B cell (primary cell): ENCODE measurements around the gene PWWP2B. TPM values are rescaled to one million over a fixed set of nuclear protein-coding genes. Genes with fewer than 3 reads are reported as not detected.

ENCODE experiments used
- ATAC-seq: fragments of 200-7000 bp; cut with Tn5 transposase; one replicate; pipeline ENCODE4 v1.10.0; 2021; ENCODE audit warnings: low read depth, mild to moderate bottlenecking, moderate number of reproducible peaks, moderate library complexity
- CTCF ChIA-PET: fragments of 350-600 bp; sonication (Branson Sonifier 250); formaldehyde crosslinking; loops from one replicate; lab custom pipeline; 2021; ENCODE audit warnings: antibody characterized with exemption, inconsistent platforms; lab: Charles Lee
- POLR2A ChIA-PET: fragments of 350-600 bp; sonication (Branson Sonifier 250); formaldehyde crosslinking; loops from one replicate; lab custom pipeline; 2021; ENCODE audit warnings: antibody characterized with exemption; lab: Charles Lee
- DNase-seq: peaks from one replicate; pipeline ENCODE4 v3.0.0; 2013
- H2AFZ ChIP-seq: 2 replicates; pipeline ENCODE4 v1.6.1; 2012; ENCODE audit warnings: mild to moderate bottlenecking, low read depth, low read length; ENCODE audit not compliant: insufficient read depth, poor library complexity, severe bottlenecking
- H3K27ac ChIP-seq, 2 donors: 1 replicate in 1 of 2; 2 replicates in 1 of 2; pipeline ENCODE4 v1.5.1; 2012 to 2013; ENCODE audit warnings: low read length in 2 of 2, mild to moderate bottlenecking in 2 of 2, moderate library complexity in 1 of 2
- H3K27me3 ChIP-seq, 4 experiments: fragments of 200-600 bp in 1 of 4; sonication (generic) in 1 of 4; replicated peaks in 1 of 4; 1 replicate in 2 of 4; 2 replicates in 2 of 4; pipeline versions ENCODE4 v1.6.1 to v1.7.0; 2013 to 2016; ENCODE audit warnings: low read length in 3 of 4, mild to moderate bottlenecking in 2 of 4, mixed read lengths in 1 of 4, moderate library complexity in 1 of 4; ENCODE audit not compliant: insufficient read depth in 4 of 4, control insufficient read depth in 3 of 4; ENCODE audit errors: control extremely low read depth in 1 of 4
- H3K36me3 ChIP-seq, 2 experiments: replicated peaks in 1 of 2; 1 replicate in 1 of 2; 2 replicates in 1 of 2; pipeline versions ENCODE4 v1.6.1 to v1.7.1; 2013; ENCODE audit warnings: low read length in 1 of 2; ENCODE audit not compliant: insufficient read depth in 2 of 2, control insufficient read depth in 1 of 2; ENCODE audit errors: control extremely low read depth in 1 of 2, extremely low read depth in 1 of 2
- H3K4me1 ChIP-seq, 2 donors: fragments of 200-600 bp in 1 of 2; sonication (generic) in 1 of 2; 1 replicate in 1 of 2; 2 replicates in 1 of 2; pipeline versions ENCODE4 v1.5.1 to v1.6.1; 2013 to 2017; ENCODE audit warnings: low read length in 2 of 2; ENCODE audit not compliant: control insufficient read depth in 2 of 2, insufficient read depth in 2 of 2
- H3K4me2 ChIP-seq: replicated peaks from 2 replicates; pipeline ENCODE3; 2012; ENCODE audit warnings: mild to moderate bottlenecking, low read depth, low read length; ENCODE audit not compliant: poor library complexity, severe bottlenecking
- H3K4me3 ChIP-seq, 5 experiments: fragments of 200-600 bp in 1 of 5; sonication (generic) in 1 of 5; 1 replicate in 3 of 5; 2 replicates in 2 of 5; pipeline versions ENCODE4 v1.5.1 to v1.7.0; 2011 to 2016; ENCODE audit warnings: low read length in 4 of 5, mild to moderate bottlenecking in 4 of 5, low read depth in 2 of 5, control low read depth in 1 of 5, moderate library complexity in 1 of 5; ENCODE audit not compliant: insufficient read depth in 1 of 5; ENCODE audit errors: control extremely low read depth in 1 of 5, extremely low read depth in 1 of 5
- H3K79me2 ChIP-seq: fragments of 200-600 bp; sonication (generic); one replicate; pipeline ENCODE4 v1.6.0; 2016; ENCODE audit warnings: low read length; ENCODE audit not compliant: control insufficient read depth, insufficient read depth
- H3K9ac ChIP-seq: fragments of 200-600 bp; sonication (generic); 2 replicates; pipeline ENCODE4 v1.6.1; 2017; ENCODE audit warnings: mild to moderate bottlenecking, low read length, moderate library complexity
- H3K9me3 ChIP-seq, 3 donors: one replicate each; pipeline versions ENCODE4 v1.6.1 to v1.7.1; 2013; ENCODE audit warnings: low read length in 2 of 3; ENCODE audit not compliant: control insufficient read depth in 2 of 3, insufficient read depth in 1 of 3; ENCODE audit errors: control extremely low read depth in 1 of 3
- H4K20me1 ChIP-seq: 2 replicates; pipeline ENCODE4 v1.6.0; 2012; ENCODE audit warnings: mild to moderate bottlenecking, low read length; ENCODE audit not compliant: insufficient read depth, control insufficient read depth, poor library complexity, severe bottlenecking
- H3K27ac Mint-ChIP-seq: one replicate; pipeline ENCODE4 v1.8.0; 2021; ENCODE audit warnings: mixed read lengths
- H3K27me3 Mint-ChIP-seq: one replicate; pipeline ENCODE4 v1.8.0; 2021; ENCODE audit warnings: mixed read lengths
- H3K4me1 Mint-ChIP-seq: one replicate; pipeline ENCODE4 v1.8.0; 2021; ENCODE audit warnings: mixed read lengths
- H3K4me3 Mint-ChIP-seq: one replicate; pipeline ENCODE4 v1.8.0; 2021; ENCODE audit warnings: mixed read lengths
- H3K9me3 Mint-ChIP-seq: one replicate; pipeline ENCODE4 v1.8.0; 2022; ENCODE audit warnings: mixed read lengths; ENCODE audit not compliant: insufficient read depth
- EZH2 ChIP-seq: IDR thresholded peaks from 2 replicates; pipeline ENCODE4 v1.6.1; 2012; ENCODE audit warnings: borderline replicate concordance, low read depth, mild to moderate bottlenecking, moderate library complexity, low read length; ENCODE audit not compliant: insufficient read depth, poor library complexity, severe bottlenecking
- WGBS: methylation state at CpG from one replicate; pipeline ENCODE4 v1.1.5; 2013; ENCODE audit warnings: missing lambda C conversion rate; ENCODE audit not compliant: insufficient coverage; 5-methylcytosine and 5-hydroxymethylcytosine counted together
- intact Hi-C: fragments of 100-400 bp; cut with micrococcal nuclease; formaldehyde crosslinking; loops from one replicate; pipeline ENCODE4 v1.10.0; 2022
- polyA plus RNA-seq: library from polyadenylated mRNA; depleted of rRNA; stranded (reverse); fragments of >200 nt; gene quantifications from 2 replicates; pipeline ENCODE4 v1.2.3, GENCODE V29; 2012
- total RNA-seq, 2 donors: library from RNA; stranded (reverse); fragments of 120-200 nt in 1 of 2; gene quantifications; 1 replicate in 1 of 2; 2 replicates in 1 of 2; pipeline versions ENCODE4 v1.2.3 to v1.2.4, GENCODE V29; 2013 to 2022
- TF ChIP-seq, protein P1 (sequence below): fragments of 200-600 bp; IDR thresholded peaks from one replicate; pipeline ENCODE4 v1.8.0; 2022; ENCODE audit warnings: antibody characterized with exemption, mild to moderate bottlenecking

Gene PWWP2B
- total and polyA plus RNA-seq, 2 donors (not counting 1 experiment from before 2014, with no cell fraction given): 13.6 to 34.4 TPM

DNA sequence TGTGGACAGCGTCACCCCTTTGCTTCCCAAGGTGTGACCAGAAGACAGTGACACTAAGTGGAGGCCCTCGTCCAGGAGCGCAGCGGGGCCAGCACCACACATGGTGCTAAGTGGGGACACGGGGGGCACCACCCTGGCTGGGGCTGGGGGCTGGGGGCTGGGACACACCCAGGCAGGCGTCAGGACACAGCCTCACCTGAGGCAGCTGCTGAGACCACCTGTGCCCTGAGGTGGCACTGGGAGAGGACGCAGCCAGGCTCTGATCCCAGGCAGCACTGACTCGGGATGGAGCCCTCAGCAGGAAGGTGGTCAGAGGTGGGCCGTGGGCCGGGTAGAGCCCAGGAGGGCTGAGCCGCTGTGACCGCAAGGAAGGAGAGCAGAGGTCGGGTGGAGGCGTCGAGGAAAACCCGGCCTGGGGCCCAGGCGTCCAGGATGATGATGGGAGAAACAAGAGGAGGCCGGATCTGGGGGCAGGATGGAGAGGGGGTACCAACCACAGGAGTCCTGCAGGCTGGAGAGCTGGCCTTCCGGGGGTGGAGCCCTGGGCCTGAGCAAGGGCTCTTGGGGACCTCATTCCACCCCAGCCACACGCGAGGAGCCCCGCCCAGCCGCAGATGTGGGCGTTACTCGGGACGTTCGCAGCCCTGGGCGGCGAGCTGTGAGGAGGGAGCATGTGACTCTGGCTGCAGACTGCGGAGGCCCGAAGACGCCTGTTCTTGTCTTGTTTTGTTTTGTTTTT, 42.5 kb upstream of the PWWP2B start:
- H3K4me1 Mint-ChIP-seq: peaks cover 5% of the 10 kb centered on the region
- H3K27ac ChIP-seq: no peak overlapping the region
- H3K79me2 ChIP-seq: no peaks in the 10 kb centered on the region
- no peak for ATAC-seq
- CTCF ChIA-PET: interaction anchor here (0.8 to 2.4 kb wide), 4 partner anchors 14 to 213 kb away, joined by 3 to 7 read pairs (median 4); no protein-coding TSS in a partner anchor
- no peak overlapping the region for H3K4me2 ChIP-seq
- intact Hi-C loops: no loop called here
- POLR2A ChIA-PET: no interaction called here
- H3K4me1 ChIP-seq: peaks cover 0 to 7% of the 10 kb centered on the region in 2 donors
- H2AFZ ChIP-seq: no peak overlapping the region
- no peak overlapping the region for H3K9ac ChIP-seq
- no peaks in the 10 kb centered on the region for H3K27me3 ChIP-seq
- TF ChIP-seq, protein P1, sequence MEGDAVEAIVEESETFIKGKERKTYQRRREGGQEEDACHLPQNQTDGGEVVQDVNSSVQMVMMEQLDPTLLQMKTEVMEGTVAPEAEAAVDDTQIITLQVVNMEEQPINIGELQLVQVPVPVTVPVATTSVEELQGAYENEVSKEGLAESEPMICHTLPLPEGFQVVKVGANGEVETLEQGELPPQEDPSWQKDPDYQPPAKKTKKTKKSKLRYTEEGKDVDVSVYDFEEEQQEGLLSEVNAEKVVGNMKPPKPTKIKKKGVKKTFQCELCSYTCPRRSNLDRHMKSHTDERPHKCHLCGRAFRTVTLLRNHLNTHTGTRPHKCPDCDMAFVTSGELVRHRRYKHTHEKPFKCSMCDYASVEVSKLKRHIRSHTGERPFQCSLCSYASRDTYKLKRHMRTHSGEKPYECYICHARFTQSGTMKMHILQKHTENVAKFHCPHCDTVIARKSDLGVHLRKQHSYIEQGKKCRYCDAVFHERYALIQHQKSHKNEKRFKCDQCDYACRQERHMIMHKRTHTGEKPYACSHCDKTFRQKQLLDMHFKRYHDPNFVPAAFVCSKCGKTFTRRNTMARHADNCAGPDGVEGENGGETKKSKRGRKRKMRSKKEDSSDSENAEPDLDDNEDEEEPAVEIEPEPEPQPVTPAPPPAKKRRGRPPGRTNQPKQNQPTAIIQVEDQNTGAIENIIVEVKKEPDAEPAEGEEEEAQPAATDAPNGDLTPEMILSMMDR: no peak
- no peak for TF ChIP-seq EZH2
- no peak for DNase-seq
- H3K4me3 ChIP-seq: no peak overlapping the region
- H3K4me3 Mint-ChIP-seq: no peak overlapping the region
- WGBS: 94% methylated on average over 30 of the region's 32 CpGs
- H3K9me3 ChIP-seq: no peaks in the 10 kb centered on the region
- no peak overlapping the region for H3K27ac Mint-ChIP-seq
- H3K27me3 Mint-ChIP-seq: no peaks in the 10 kb centered on the region
- no peaks in the 10 kb centered on the region for H4K20me1 ChIP-seq
- H3K9me3 Mint-ChIP-seq: no peaks in the 10 kb centered on the region
- no peaks in the 10 kb centered on the region for H3K36me3 ChIP-seq

DNA sequence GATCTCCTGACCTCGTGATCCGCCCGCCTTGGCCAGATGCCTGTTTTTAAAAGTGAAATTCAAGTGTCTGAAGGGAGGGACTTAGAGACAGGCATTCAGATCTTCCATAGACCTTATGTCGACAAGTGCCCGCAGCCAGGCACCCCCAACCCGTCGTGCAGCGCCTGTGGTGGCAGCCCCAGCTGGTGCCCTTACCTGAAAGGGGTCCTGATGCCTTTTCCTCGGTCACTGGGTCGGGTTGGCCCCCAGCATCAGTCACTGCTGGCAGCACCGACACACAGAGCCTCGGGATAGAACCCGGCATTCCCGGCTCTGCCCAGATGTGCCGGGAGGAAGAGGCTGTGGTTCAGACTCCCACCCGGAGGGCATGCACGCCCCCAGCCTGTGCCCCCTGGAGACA, 41.7 kb upstream of the PWWP2B start:
- intact Hi-C loops: no loop called here
- Mint-ChIP-seq H3K4me1 (peaks cover 5% of the 10 kb centered on the region), H3K27ac (no peak overlapping the region), H3K27me3 (no peaks in the 10 kb centered on the region), H3K9me3 (no peaks in the 10 kb centered on the region), H3K4me3 (no peak overlapping the region)
- H2AFZ ChIP-seq: no peak overlapping the region
- H3K9me3 ChIP-seq: no peaks in the 10 kb centered on the region
- no peaks in the 10 kb centered on the region for H3K79me2 ChIP-seq
- WGBS: 97% methylated on average over 13 of the region's 17 CpGs
- H3K4me3 ChIP-seq: no peak overlapping the region
- DNase-seq (no peak), ATAC-seq (no peak)
- TF ChIP-seq, protein P1: no peak
- no peak for TF ChIP-seq EZH2
- H3K27ac ChIP-seq: no peak overlapping the region
- H3K27me3 ChIP-seq: no peaks in the 10 kb centered on the region
- H3K4me1 ChIP-seq: peaks cover 0 to 7% of the 10 kb centered on the region in 2 donors
- H3K9ac ChIP-seq: no peak overlapping the region
- ChIA-PET CTCF (interaction anchor here (1.2 kb wide), 1 partner anchor 106 kb away, joined by 4 read pairs; no protein-coding TSS in a partner anchor), POLR2A (no interaction called here)
- H3K36me3 ChIP-seq: no peaks in the 10 kb centered on the region
- H3K4me2 ChIP-seq: no peak overlapping the region
- no peaks in the 10 kb centered on the region for H4K20me1 ChIP-seq
